ENCODE results near the gene OR1F1. TPM values are rescaled to one million over a fixed set of nuclear protein-coding genes. Genes with fewer than 3 reads are reported as not detected.
"Not testable (repeated sequence)": the region's sequence is repeated elsewhere in the genome, so short reads cannot be mapped to it uniquely, and the experiment has no call there.

Gene OR1F1
- not detected for total RNA-seq
- long read RNA-seq = 0 reads

DNA sequence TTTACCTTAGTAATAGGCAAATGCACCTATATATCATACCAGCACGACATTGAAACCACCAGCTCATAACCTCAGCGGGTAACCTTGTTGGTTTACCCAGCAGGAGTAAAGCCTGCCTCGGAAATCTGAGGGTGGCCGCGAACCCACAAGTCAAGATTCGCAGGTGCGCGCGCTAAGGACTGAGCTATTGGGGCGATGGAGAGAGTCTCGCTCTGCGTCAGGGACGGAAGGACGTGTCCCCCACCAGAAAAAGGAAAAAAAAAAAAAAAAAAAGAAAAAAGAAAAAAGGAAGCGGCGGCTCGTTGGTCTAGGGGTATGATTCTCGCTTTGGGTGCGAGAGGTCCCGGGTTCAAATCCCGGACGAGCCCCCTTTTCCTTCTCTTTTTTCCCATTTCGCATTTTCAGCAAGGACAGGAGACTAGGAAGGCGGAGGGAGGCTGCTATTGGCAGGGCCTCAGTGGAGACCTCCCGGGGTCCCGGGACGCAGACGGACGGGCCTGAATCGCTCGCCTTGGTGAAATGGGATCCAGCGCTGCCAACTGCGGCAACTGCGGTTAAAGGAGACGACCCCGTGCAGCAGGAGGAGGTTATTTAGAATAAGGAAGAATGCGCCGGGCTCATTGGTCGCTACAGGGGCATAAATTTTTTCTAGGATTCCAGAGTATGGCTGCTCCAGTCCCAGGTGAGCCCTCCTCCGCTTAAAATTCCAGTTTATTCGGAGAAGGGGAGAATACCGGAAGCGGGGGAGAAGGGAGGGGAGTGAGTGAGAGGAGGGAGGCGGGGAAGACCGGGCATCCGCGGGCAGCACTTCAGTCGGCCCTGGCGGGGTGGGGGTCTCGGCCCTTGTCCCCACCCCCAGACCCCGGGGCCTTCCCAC, at the start of gene OR1F1:
TSS of gene OR1F1 (plus strand) at position 407 of the 877 bp plus-strand sequence.
- intact Hi-C loops (cut with DNase I) = no loop called here
- DNase-seq (ENCODE audit: low spot score) = no peak

DNA sequence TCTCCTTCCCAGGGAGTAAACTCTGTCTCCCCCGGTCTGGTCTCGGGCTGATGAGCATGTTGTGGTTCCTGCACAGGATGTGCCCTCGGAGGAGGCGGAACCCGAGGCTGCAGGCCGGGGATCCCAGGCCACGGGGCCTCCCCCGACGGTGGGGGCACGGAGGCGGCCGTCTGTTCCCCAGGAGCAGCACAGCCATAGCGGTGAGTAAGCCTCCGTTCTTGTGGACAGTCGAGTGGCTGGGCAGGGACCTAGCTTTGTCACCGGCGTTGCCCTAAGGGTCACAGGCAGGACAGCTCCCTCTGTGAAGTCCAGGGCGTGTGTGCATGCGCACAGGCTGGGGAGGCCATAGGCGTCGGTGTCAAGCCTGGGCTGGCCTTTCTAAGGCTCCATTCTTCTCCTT, 49.7 kb upstream of the OR1F1 start:
- intact Hi-C loops (cut with DNase I) = no loop called here
- no peak for DNase-seq (ENCODE audit: low spot score)

DNA sequence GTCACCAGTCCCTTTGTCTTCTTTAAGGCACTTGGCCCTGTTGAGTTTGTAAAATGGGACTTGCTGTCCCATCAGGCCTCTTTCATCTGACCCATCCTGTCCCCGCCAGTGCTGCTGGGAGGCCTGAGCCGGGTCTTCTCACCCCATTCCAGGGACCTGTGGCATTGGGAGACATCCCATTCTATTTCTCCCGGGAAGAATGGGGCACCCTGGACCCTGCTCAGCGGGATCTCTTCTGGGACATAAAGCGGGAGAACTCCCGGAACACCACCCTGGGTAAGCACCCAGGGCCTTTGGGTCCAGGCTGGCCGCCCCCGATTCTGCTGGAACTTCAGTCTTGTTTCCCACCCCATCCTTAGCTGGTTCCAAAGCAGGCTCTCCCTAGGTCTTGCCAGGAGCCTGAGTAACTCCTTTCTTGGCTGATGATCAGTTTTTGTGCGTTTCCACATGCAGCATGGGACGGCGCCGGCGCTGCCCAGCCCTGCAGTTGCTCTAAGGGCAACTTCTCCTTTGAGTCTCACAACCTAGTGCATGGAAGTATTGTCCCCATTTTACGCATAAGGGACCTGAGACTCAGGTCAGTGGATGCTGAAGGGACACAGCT, 49.1 kb upstream of the OR1F1 start:
- intact Hi-C loops (cut with DNase I) = no loop called here
- DNase-seq (ENCODE audit: low spot score) = no peak

DNA sequence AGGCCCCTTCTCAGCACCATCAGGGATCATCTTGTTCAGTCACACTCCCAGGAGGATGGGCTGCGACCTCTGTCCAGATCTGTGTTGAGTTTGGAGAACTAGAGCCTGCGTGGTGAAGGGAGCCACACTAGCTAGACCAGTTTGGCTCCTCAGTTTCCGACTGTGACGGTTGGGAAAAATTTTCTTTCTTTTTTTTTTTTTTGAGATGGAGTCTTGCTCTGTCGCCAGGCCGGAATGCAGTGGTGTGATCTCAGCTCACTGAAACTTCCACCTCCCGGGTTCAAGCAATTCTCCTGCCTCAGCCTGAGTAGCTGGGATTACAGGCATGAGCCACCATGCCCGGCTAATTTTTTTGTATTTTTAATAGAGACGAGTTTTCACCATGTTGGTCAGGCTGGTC, 48.4 kb upstream of the OR1F1 start:
- DNase-seq (ENCODE audit: low spot score); intact Hi-C loops (cut with DNase I): not testable (repeated sequence)

DNA sequence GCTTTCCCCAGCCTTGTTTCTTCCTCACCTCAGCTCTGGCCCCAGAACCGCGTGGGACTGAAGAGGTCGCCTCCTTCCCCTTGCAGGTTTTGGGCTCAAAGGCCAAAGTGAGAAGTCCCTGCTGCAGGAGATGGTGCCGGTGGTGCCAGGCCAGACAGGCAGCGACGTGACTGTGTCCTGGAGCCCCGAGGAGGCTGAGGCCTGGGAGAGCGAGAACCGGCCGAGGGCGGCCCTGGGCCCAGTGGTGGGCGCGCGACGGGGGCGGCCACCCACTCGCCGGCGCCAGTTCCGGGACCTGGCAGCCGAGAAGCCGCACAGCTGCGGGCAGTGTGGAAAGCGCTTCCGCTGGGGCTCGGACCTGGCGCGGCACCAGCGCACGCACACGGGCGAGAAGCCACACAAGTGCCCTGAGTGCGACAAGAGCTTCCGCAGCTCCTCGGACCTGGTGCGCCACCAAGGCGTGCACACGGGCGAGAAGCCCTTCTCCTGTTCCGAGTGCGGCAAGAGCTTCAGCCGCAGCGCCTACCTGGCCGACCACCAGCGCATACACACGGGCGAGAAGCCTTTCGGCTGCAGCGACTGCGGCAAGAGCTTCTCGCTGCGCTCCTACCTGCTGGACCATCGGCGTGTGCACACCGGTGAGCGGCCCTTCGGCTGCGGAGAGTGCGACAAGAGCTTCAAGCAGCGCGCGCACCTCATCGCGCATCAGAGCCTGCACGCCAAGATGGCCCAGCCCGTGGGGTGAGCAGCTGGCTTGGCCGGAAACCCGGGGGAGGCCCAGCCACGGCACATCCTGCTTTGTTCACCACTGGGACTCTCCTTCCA, 47.2 kb upstream of the OR1F1 start:
- DNase-seq (ENCODE audit: low spot score) = no peak
- intact Hi-C loops (cut with DNase I) = no loop called here

DNA sequence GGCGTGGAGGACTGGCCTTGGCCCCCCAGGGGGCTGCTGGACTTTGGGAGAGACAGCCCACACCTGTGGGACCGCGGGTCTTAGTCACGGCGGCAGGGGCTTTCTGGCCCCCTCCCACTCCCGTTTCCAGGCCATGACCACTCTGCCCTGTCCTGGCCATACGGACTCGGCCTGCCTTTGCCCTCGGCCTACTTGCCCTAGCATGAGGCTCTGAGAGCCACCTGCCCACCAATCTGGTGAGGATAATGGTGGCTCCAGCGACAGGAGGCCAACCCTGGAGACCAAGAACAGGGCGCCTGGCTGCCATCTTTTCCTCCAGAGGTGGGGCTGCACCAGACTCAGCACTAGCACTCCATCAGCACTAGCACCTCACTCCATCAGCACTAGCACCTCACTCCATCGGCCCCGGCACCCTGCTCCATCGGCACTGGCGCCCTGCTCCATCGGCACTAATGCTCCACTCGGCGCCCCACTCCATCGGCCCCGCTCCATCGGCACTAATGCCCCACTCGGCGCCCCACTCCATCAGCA, 46.2 kb upstream of the OR1F1 start:
- DNase-seq (ENCODE audit: low spot score) = no peak
- intact Hi-C loops (cut with DNase I) = no loop called here

DNA sequence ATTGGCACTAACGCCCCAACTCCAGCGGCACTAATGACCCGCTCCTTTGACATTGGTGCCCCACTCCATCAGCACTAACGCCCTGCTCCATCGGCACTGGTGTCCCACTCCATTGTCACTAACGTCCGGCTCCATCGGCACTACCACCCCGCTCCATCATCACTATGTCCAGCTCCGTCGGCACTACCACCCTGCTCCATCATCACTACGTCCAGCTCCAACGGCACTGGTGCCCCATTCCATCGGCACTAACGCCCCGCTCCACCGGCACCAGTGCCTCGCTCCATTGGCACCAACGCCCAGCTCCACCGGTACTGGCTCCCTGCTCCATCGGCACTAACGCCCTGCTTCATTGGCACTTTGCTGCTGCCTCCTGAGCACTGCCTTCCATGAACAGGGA, 45.7 kb upstream of the OR1F1 start:
- intact Hi-C loops (cut with DNase I) = no loop called here
- no peak for DNase-seq (ENCODE audit: low spot score)

DNA sequence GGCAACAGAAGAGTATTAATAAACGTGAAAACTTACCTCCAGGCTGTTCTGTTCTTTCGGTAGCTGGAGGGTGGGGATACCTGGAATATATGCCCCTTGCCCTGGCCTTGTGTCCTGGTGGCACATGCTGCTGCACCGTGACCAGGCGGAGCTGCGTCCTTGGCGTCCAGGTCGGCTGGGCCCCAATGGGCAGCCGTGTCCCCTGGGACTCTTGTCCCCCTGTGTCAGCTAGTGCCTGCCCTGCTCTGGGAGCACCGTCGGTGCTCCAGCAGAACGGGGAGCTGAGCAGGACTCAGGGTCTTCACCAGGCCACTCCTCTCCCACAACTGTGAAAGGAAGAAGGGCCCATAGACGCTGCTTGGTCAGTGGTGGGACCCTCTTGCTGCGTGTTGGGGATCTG, 45.2 kb upstream of the OR1F1 start:
- intact Hi-C loops (cut with DNase I) = no loop called here

DNA sequence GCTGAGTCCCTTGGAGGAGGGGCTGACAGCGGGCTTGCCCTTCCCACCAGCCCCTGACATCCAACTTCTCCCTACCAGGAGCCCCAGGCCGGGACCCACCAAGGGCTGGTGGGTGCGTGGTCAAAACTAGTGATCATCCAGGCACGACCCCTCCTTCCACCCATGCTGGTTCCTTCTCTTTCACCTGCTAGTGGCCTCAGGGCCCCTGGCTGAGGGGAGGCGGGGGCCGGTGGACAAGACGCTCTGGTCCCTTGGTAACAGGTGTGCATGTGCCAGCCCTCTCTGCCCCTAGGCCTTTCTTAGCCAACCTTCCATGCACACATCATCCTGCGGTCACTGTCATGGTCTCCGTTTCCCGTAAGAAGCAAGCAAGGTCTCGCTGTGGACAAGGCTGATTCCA, 44.8 kb upstream of the OR1F1 start:
- intact Hi-C loops (cut with DNase I) = no loop called here
- no peak for DNase-seq (ENCODE audit: low spot score)

More for the DNA sequence above, 45.2 kb upstream of the OR1F1 start:
- DNase-seq (ENCODE audit: low spot score) = no peak

DNA sequence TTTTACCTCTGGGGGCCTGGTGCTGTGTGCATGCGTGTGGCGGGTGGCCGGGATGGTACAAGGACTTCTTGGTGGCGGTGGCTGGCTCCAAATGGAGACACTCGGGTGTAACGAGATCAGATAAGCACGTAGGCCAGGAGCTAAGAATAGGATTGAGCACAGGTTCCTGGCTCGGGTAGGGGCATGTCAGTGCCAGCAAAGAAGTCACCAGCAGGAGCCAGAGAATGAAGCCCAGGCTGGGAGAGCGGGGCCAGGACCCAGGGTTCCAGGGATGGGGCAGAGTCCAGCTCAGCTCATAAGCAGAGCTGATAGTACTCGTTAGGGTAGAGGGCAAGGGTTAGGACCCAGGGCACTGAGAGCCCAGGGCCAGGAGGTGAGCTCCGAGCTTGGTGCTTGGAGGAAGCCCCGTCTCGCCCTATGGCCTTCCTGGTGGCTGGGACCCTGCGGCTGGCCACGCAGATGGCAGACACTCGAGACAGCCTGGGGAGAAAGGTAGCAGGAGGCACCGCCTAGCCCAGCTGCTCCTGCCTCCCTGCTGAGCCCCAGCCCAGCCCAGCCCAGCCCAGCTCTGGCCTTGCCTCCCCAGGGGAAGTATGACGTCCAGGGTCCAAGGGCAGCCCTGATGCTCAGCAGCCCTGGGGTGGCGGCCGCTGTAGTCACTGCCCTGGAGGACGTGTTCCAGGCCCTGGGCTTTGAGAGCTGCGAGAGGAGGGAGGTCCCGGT, 44.2 kb upstream of the OR1F1 start:
- DNase-seq (ENCODE audit: low spot score) = no peak
- intact Hi-C loops (cut with DNase I) = no loop called here

DNA sequence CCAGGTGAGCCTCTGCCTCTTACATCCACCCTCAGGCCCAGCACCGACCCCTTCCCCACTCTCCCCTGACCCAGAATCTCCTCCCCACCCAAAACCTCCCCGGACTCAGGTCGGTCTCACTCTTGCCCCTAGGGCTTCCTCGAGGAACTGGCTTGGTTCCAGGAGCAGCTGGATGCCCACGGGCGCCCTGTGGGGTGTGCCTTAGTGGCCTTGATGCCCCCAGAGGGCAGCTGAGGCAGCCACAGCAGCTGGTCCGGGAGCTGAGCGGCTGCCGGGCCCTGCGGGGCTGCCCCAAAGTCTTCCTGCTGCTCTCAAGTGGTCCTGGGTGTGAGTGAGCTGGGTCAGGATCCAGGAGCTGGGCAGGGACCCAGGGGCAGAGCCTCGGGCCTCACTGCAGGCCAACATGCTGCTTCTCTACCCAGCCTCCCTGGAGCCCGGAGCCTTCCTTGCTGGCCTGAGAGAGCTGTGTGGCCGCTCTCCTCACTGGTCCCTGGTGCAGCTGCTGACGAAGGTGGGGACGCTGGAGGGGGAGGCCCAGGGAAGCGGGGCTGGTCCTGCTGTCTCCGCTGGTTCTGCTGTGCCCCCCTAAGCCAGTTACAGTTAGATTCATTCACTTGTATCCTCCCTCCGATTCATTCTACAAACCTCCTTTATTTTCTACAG, 43.6 kb upstream of the OR1F1 start:
- intact Hi-C loops (cut with DNase I) = no loop called here
- DNase-seq (ENCODE audit: low spot score) = no peak

DNA sequence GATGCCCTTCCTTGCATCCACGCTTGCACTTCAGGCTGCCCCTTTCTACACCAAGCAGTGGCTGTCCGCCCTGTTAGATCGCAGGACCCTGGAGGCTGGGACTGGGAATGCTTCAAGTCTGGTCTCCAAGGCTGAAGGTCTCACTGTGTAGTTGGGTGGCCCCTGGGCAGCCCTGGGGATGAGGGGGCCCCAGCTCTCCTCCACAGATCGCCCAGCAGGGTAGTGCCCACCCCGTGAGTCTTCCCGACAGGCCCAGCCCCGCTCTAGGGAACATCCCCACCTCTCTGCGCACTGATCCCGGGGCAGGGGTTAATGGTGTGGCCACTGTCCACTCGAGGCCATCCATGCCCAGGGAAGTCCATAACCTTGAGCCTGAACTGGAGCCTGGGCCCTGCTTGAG, 42.9 kb upstream of the OR1F1 start:
- DNase-seq (ENCODE audit: low spot score) = no peak
- intact Hi-C loops (cut with DNase I) = no loop called here

DNA sequence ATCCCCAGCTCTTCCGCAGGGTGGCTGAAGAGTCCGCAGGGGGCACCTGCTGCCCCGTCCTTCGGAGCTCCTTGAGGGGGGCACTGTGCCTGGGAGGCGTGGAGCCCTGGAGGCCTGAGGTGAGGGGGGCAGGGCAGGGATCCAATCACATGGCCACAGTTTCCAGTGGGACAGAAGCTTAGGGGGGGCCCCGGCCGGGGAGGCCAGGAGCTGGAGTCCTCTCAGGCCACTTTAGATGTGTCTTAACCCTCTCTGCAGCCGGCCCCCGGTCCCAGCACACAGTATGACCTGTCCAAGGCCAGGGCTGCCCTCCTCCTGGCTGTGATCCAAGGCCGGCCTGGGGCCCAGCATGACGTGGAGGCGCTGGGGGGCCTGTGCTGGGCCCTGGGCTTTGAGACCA, 42.3 kb upstream of the OR1F1 start:
- intact Hi-C loops (cut with DNase I) = no loop called here
- DNase-seq (ENCODE audit: low spot score) = no peak

DNA sequence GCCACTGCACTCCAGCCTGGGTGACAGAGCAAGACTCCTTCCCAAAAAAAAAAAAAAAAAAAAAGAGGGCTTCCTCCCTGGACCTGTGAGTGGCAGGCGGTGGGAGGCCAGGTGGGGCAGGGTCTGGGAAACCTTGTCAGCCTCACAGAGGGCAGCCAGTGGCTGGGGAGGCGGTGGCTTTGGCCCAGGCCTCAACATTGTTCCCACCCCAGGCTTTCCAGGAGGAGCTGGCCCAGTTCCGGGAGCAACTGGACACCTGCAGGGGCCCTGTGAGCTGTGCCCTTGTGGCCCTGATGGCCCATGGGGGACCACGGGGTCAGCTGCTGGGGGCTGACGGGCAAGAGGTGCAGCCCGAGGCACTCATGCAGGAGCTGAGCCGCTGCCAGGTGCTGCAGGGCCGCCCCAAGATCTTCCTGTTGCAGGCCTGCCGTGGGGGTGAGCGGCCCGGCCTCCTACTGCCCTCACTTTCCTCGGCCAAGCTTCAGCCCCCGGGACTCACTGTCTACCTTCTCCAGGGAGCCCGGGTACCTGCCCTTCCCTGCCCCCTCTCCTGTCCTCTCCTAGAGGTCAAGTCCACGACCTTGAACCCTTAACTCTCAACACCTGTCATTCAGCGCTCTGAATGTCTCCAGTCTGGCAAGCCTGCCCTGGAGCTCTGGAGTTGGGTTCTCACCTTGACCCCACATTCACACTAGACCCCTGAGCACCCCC, 40.8 kb upstream of the OR1F1 start:
- no peak for DNase-seq (ENCODE audit: low spot score)

DNA sequence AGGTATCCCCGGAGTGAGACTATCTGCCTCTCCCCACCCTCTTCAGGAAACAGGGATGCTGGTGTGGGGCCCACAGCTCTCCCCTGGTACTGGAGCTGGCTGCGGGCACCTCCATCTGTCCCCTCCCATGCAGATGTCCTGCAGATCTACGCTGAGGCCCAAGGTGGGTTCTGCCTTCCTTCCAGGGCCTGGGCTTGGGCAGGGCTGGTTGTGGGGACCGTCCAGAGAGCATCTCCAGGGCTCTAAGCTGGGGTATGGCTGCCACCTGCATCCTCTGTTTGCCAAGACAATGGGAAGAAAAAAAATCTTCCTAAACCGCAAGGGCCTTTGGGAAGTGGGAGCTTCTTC, 40.3 kb upstream of the OR1F1 start:
- intact Hi-C loops (cut with DNase I) = loop anchor here (1.0 kb wide), 1 partner anchor 12 kb away; the partner anchor contains the start of gene ZNF213
- no peak for DNase-seq (ENCODE audit: low spot score)

More for the DNA sequence above, 40.8 kb upstream of the OR1F1 start:
- intact Hi-C loops (cut with DNase I) = no loop called here

DNA sequence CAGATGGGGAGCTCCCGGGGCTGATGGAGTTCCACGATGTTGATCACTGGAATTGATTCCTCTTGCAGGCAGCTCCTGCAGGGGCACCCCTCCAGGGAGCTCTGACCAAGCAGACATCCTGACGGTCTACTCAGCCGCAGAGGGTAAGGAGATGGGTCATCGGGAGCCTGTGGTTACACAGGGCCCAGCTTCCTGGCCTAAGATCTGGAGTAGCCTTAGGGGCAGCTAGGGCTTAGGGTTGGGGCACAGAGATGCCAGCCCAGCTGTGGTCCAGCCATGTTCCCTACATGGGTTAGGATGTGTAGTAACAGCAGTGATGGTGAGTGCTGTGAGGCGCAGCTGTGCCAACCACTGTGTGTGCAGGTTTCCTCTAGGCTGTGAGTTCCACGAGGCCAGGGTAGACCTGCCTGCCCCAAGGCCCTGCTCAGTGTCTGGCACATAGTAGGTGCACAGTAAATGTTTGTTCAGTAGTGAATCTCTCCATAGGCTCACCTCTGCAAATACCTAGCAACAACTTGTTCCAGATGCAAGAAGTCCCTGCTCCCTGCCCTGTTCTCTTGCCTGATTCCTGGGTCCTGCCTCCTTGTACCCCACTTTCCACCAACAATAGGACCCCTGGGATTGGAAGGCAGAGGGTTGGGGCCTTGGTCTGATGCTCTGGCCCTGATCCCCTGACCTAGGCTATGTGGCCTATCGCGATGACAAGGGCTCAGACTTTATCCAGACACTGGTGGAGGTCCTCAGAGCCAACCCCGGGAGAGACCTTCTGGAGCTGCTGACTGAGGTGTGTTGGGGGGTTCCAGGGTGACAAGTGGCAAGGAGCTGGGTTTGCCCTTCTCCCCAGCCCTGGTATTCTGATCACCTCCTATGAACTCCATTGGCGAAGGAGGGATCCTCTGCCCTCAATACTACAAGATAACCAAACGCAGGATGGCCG, 39.5 kb upstream of the OR1F1 start:
- no peak for DNase-seq (ENCODE audit: low spot score)
- intact Hi-C loops (cut with DNase I) = loop anchor here (1.0 kb wide), 1 partner anchor 13 kb away; the partner anchor contains the start of gene ZNF213

DNA sequence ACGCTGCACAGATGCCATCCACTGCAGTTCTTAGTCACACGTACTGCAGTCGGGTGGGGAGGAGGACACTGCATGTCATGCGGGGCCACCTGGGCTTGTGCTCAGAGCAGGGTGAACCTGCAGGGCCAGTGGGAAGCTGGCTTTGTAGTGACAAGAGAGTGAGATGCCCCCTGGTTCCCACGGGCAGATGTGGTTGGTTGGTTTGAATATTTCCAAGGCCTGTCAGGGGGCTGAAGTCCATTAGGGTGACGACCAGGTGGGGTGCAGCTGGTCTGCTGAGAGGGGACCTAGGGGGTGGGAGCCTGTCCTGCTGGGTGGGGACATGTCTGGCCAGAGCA, 38.8 kb upstream of the OR1F1 start:
- intact Hi-C loops (cut with DNase I) = no loop called here
- no peak for DNase-seq (ENCODE audit: low spot score)
